GM23248 (cell line): Measurements from ENCODE around the gene RBFOX1.

ENCODE experiments used
- EZH2 ChIP-seq: fragments of 200-600 bp; sonication (generic); IDR thresholded peaks from 2 replicates; pipeline ENCODE4 v1.6.1; 2018; ENCODE audit warnings: antibody characterized with exemption, mild to moderate bottlenecking; ENCODE audit not compliant: insufficient read depth, poor library complexity, severe bottlenecking
- EZH2phosphoT487 ChIP-seq: fragments of 200-600 bp; sonication (generic); IDR thresholded peaks from 2 replicates; pipeline ENCODE4 v1.6.1; 2018; ENCODE audit warnings: antibody characterized with exemption, moderate library complexity, mild to moderate bottlenecking, low read depth; ENCODE audit not compliant: insufficient read depth

GRCh38 chr16:7742626-7743025 lies 410.0 kb downstream of the RBFOX1 start:
- no peak for TF ChIP-seq EZH2
- no peak for TF ChIP-seq EZH2phosphoT487
